HFF-Myc (cell line): Measurements from ENCODE around the gene TMEM178A.

Experiments
- DNase-seq: peaks from one replicate; pipeline ENCODE4 v3.0.0-alpha.2; 2011; ENCODE audit warnings: low read depth; ENCODE audit errors: extremely low read depth
- H3K4me3 ChIP-seq: replicated peaks from 2 replicates; pipeline ENCODE4 v1.5.1; 2011; ENCODE audit warnings: low read depth, mild to moderate bottlenecking, control low read depth, low read length
- CTCF ChIP-seq: IDR thresholded peaks from 2 replicates; pipeline ENCODE4 v1.5.1; 2012; ENCODE audit warnings: mild to moderate bottlenecking, low read depth, low read length, control low read depth; ENCODE audit errors: missing control alignments

The TMEM178A gene

GRCh38 chr2:39673018-39673417 lies 7.3 kb downstream of the TMEM178A start:
- no peak overlapping the region for H3K4me3 ChIP-seq
- no peak for TF ChIP-seq CTCF

GRCh38 chr2:39676342-39676741 lies 10.6 kb downstream of the TMEM178A start:
- no peak for TF ChIP-seq CTCF
- no peak overlapping the region for H3K4me3 ChIP-seq
- DNase-seq: no peak

More at GRCh38 chr2:39673018-39673417, 7.3 kb downstream of the TMEM178A start:
- no peak for DNase-seq

- no peak for TF ChIP-seq CTCF
- H3K4me3 ChIP-seq: no peak overlapping the region
- no peak for DNase-seq
Measured at GRCh38 chr2:39678170-39678569, 12.5 kb downstream of the TMEM178A start.

- H3K4me3 ChIP-seq: no peak overlapping the region
- DNase-seq: no peak
- no peak for TF ChIP-seq CTCF
Measured at GRCh38 chr2:39679805-39680204, 14.1 kb downstream of the TMEM178A start.

- H3K4me3 ChIP-seq: no peak overlapping the region
- no peak for DNase-seq
- no peak for TF ChIP-seq CTCF
Measured at GRCh38 chr2:39682066-39682692, 16.5 kb downstream of the TMEM178A start.

GRCh38 chr2:39683022-39683699 lies 17.4 kb downstream of the TMEM178A start:
- H3K4me3 ChIP-seq: no peak overlapping the region
- no peak for DNase-seq
- no peak for TF ChIP-seq CTCF
